ENCODE results near the gene AP4B1. TPM values are rescaled to one million over a fixed set of nuclear protein-coding genes. Genes with fewer than 3 reads are reported as not detected.

AP4B1 gene
- total RNA-seq (2014; rRNA removed; shearing (Covaris generic)) = 23.1 and 24.9 TPM in 2 replicates

DNA sequence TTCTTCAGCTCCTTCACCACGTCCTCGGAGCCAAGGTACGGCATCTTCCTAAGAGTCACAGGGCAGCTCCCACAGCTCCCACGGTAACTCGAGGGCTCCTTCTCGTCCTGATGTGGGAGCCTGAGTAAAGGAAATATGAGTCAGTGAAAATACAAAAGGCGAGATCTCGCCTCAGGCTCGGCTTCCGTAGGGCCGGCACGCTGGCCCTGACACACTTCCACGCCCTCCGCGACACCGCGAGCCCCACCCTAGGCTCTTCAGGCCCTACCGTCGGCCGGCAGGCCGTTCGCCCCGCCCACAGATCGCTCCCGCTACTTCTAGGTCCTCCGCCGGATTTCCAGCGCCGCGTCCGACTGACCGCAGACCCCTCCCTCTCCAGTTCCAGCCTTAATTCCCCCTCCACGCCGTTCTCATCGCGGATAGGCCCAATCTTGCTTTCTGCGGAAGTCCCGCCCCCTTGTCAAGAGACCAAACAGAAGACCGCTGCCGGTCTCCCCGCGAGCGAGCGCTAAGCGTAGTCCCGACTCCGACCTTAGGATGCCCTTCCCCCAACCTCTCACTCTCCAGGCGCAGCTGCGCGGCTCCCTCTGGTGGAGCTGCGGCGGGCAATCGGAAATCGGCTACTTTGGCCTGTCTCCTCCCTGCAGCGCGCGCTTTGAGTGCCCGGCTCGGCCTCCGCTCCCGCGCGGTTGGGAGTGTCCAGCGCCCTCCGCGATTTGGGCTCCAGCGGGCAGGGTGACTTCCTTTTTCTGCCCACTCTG is at the start of gene AP4B1, which contains the start of gene DCLRE1B:
TSS of gene AP4B1 (minus strand) at position 126 of the 761 bp plus-strand sequence. CDS start at position 44, 82 bp downstream.
TSS of gene DCLRE1B (plus strand) at position 653 of the 761 bp plus-strand sequence. CDS start 261 bp downstream, outside the sequence.

DNA sequence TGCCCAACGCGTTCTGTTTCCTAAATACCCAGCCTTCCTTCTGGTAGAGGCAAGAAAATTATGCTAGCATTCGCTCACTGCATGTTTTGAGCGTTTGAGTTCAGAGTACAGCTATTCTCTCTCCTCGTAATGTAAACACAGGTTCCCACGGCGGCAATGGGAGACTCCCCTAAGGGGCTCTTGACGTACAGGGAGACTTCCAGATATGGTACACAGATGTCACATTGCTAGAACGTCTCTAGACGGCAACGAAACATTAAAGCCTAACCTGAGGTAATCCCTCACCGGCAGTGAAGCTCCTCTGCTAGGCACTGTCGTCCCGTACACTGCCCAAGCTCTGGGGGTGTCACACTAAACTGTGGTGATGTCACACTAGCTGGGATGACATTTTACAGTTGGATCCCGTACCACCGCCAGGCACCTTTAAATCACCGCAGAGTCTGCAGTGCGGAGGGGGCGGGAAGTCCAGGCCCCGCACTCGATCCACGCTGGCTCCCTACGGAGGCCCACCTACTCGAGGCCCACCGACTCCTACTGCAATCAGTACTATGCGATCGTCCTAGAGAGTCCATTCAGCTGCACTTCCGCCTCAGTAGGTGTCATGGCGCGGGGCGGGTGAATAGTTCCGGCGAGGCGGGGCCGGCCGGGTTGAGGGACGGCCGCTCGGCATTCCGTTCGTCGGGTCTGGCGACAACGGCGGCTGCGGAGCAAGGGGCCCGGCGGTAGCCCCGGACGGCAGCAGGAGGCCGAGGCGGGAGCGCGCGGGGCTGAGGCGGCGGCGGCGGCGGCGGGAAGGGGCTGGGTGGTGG is 24.5 kb upstream of the AP4B1 start, which contains the start of gene HIPK1:
TSS of gene HIPK1 (plus strand) at position 384 of the 809 bp plus-strand sequence.

GRCh38 chr1:113887402-113888175 is 17.0 kb downstream of the AP4B1 start, which contains the start of gene BCL2L15:
Gene BCL2L15 (minus strand): TSS chr1:113887581. CDS start chr1:113887375, 206 bp downstream.

GRCh38 chr1:113871597-113872113 is 32.9 kb downstream of the AP4B1 start, which contains the start of gene PTPN22:
Gene PTPN22 (minus strand): TSS chr1:113871712.

Other genes with a start within 250 kb of the AP4B1 start
- gene PHTF1, start 145.3 kb downstream of the AP4B1 start, total RNA-seq (2014; rRNA removed; shearing (Covaris generic)) = 19.4 and 27.6 TPM in 2 replicates
- 7.3 and 8.4 TPM in 2 replicates for gene RSBN1, start 92.3 kb downstream of the AP4B1 start, total RNA-seq (2014; rRNA removed; shearing (Covaris generic))
- 1.7 and 2.0 TPM in 2 replicates for gene PTPN22, start 33.1 kb downstream of the AP4B1 start, total RNA-seq (2014; rRNA removed; shearing (Covaris generic))
- 0.79 and 0.80 TPM in 2 replicates for gene BCL2L15, start 17.2 kb downstream of the AP4B1 start, total RNA-seq (2014; rRNA removed; shearing (Covaris generic))
- 6.3 and 9.5 TPM in 2 replicates for gene DCLRE1B, start 527 bp upstream of the AP4B1 start, total RNA-seq (2014; rRNA removed; shearing (Covaris generic))
- 12.5 and 13.7 TPM in 2 replicates for gene HIPK1, start 24.5 kb upstream of the AP4B1 start, total RNA-seq (2014; rRNA removed; shearing (Covaris generic))
- gene OLFML3, start 74.7 kb upstream of the AP4B1 start, total RNA-seq (2014; rRNA removed; shearing (Covaris generic)) = 0.53 and 0.90 TPM in 2 replicates
- not detected in 2 replicates for gene SYT6, start 249.1 kb upstream of the AP4B1 start, total RNA-seq (2014; rRNA removed; shearing (Covaris generic))